ENCODE data around the gene MRO. TPM values are rescaled to one million over a fixed set of nuclear protein-coding genes. Genes with fewer than 3 reads are reported as not detected.

The MRO gene
- total and polyA plus RNA-seq, 2 of the 4 experiments (the other 2 are of a cell fraction), result not detected

DNA sequence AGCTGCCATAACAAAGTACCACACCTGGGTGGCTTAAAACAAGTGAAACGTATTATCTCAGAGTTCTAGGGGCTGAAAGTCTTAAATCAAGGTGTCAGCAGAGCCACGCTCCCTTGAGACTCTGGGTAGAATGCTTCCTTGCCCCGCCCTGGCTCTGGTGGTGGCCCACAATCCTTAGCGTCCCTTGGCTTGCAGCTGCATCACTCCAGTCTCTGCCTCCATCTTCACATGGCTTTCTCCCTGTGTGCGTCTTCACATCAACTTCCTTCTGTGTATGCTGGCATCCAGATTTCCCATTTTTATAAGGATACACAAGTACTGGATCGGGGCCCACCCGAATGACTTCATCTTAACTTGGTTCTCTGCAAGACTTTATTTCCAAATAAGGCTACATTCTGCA lies 62.5 kb downstream of the MRO start:
- Histone ChIP-seq H3K9me1 (ENCODE audit: insufficient read depth, low read length) (no peaks in the 10 kb centered on the region), H3K9ac (ENCODE audit: low read depth, low read length) (no peak overlapping the region), H3K79me1 (ENCODE audit: low read depth in 1 of 2, low read length in 2 of 2) (no peaks in the 10 kb centered on the region), H3K56ac (ENCODE audit: extremely low read depth, insufficient read depth, low read length) (no peak overlapping the region), H4K8ac (ENCODE audit: low read depth in 2 of 2, low read length in 2 of 2) (no peak overlapping the region), H2BK120ac (ENCODE audit: low read depth, low read length) (no peak overlapping the region), H3K27ac (ENCODE audit: insufficient read depth, low read length) (no peak overlapping the region), H4K20me1 (ENCODE audit: insufficient read depth, low read length) (no peaks in the 10 kb centered on the region), H3K27me3 (ENCODE audit: control insufficient read depth, insufficient read depth, low read length) (no peaks in the 10 kb centered on the region), H2BK15ac (ENCODE audit: low read depth, low read length) (no peak overlapping the region), H3K9me3 (ENCODE audit: control insufficient read depth, insufficient read depth, low read length) (no peaks in the 10 kb centered on the region), H3K4me1 (ENCODE audit: control insufficient read depth, insufficient read depth, low read length) (no peaks in the 10 kb centered on the region), H3K4ac (ENCODE audit: low read depth, low read length) (no peak overlapping the region), H2AK5ac (ENCODE audit: low read depth, low read length) (no peak overlapping the region), H2BK20ac (ENCODE audit: low read depth, low read length) (no peak overlapping the region), H2AK9ac (replicated peaks; ENCODE audit: low read depth, low read length, poor library complexity) (no peak overlapping the region), H4K91ac (ENCODE audit: insufficient read depth, low read depth, low read length) (no peak overlapping the region), H3K4me3 (ENCODE audit: insufficient read depth, low read depth, low read length) (no peak overlapping the region), H4K5ac (ENCODE audit: low read depth, low read length) (no peak overlapping the region), H3K14ac (replicated peaks; ENCODE audit: low read depth, low read length) (no peak overlapping the region), H3K23ac (ENCODE audit: low read depth, low read length) (no peak overlapping the region), H2AFZ (replicated peaks; ENCODE audit: low read length, poor library complexity) (no peak overlapping the region), H3K4me2 (ENCODE audit: low read depth, low read length) (no peak overlapping the region), H3K36me3 (ENCODE audit: control insufficient read depth, insufficient read depth, low read length) (no peaks in the 10 kb centered on the region), H2BK5ac (ENCODE audit: low read depth, low read length, poor library complexity, severe bottlenecking) (no peak overlapping the region), H3K18ac (ENCODE audit: low read depth, low read length) (no peak overlapping the region)
- WGBS, 2 experiments (ENCODE audit: extremely low coverage in 2 of 2, insufficient read length in 1 of 2), result 34% methylated on average over 5 of the region's 7 CpGs; no CpG with 5 or more reads in 1 of the 2 experiments
- no peak for ATAC-seq (ENCODE audit: low read depth)
- CTCF ChIA-PET, result no interaction called here
- POLR2A ChIA-PET (ENCODE audit: unreplicated experiment), result no interaction called here
- BruUV-seq (replicated peaks), result no TSS peak
- intact Hi-C loops (cut with micrococcal nuclease), result no loop called here
- DNase-seq, result no peak
- TF ChIP-seq FOS (IDR thresholded peaks at IDR 0.05; ENCODE audit: low read depth, low read length) (no peak), POLR2A (IDR thresholded peaks at IDR 0.05; ENCODE audit: low read depth, low read length) (no peak), MAZ (IDR thresholded peaks at IDR 0.05; ENCODE audit: borderline replicate concordance, low read depth, low read length) (no peak)
- in situ Hi-C loops (cut with MboI; ENCODE audit: low sequenced_read_pairs), result no loop called here
- dilution Hi-C loops (cut with HindIII; ENCODE audit: low sequenced_read_pairs, unreplicated experiment), result no loop called here
